Osteocyte (in vitro differentiated cells): ENCODE data around the gene RNU6-7. TPM values are rescaled to one million over a fixed set of nuclear protein-coding genes. Genes with fewer than 3 reads are reported as not detected.

Experiments used
- DNase-seq: peaks from one replicate; pipeline ENCODE4 v3.0.0; 2021; ENCODE audit warnings: mixed read lengths; ENCODE audit not compliant: unreplicated experiment; ENCODE audit errors: extremely low spot score
- H3K27ac Mint-ChIP-seq: one replicate; pipeline ENCODE4 v1.8.0; 2021; ENCODE audit warnings: mild to moderate bottlenecking, mixed read lengths; ENCODE audit not compliant: unreplicated experiment
- H3K27me3 Mint-ChIP-seq: one replicate; pipeline ENCODE4 v1.8.0; 2021; ENCODE audit warnings: mixed read lengths; ENCODE audit not compliant: unreplicated experiment
- H3K36me3 Mint-ChIP-seq: one replicate; pipeline ENCODE4 v1.8.0; 2021; ENCODE audit warnings: mixed read lengths; ENCODE audit not compliant: unreplicated experiment
- H3K4me1 Mint-ChIP-seq: one replicate; pipeline ENCODE4 v1.8.0; 2021; ENCODE audit warnings: mixed read lengths; ENCODE audit not compliant: unreplicated experiment
- H3K4me3 Mint-ChIP-seq: one replicate; pipeline ENCODE4 v1.8.0; 2021; ENCODE audit warnings: mild to moderate bottlenecking, moderate library complexity, mixed read lengths; ENCODE audit not compliant: unreplicated experiment
- H3K9me3 Mint-ChIP-seq: one replicate; pipeline ENCODE4 v1.8.0; 2021; ENCODE audit warnings: mixed read lengths; ENCODE audit not compliant: unreplicated experiment
- total RNA-seq: library from RNA; stranded (reverse); gene quantifications from 2 replicates; pipeline ENCODE4 v1.2.1, GENCODE V29; 2021
- TF ChIP-seq, protein P1 (sequence below): fragments of 200-600 bp; sonication (generic); IDR thresholded peaks from 2 replicates; pipeline ENCODE4 v1.5.0; 2021; ENCODE audit warnings: antibody characterized with exemption, mild to moderate bottlenecking, moderate library complexity

Gene RNU6-7
- total RNA-seq, 1 donor from 2014 or later: not detected

GRCh38 chr14:32203928-32204357, 2.1 kb downstream of the RNU6-7 start:
- Mint-ChIP-seq H3K36me3 (peaks cover 2% of the 10 kb centered on the region), H3K4me3 (peak overlapping the region; percentile 88), H3K4me1 (peaks cover 27% of the 10 kb centered on the region), H3K27ac (peak overlapping the region; percentile 99), H3K9me3 (no peaks in the 10 kb centered on the region), H3K27me3 (peaks cover 26% of the 10 kb centered on the region)
- TF ChIP-seq, protein P1, sequence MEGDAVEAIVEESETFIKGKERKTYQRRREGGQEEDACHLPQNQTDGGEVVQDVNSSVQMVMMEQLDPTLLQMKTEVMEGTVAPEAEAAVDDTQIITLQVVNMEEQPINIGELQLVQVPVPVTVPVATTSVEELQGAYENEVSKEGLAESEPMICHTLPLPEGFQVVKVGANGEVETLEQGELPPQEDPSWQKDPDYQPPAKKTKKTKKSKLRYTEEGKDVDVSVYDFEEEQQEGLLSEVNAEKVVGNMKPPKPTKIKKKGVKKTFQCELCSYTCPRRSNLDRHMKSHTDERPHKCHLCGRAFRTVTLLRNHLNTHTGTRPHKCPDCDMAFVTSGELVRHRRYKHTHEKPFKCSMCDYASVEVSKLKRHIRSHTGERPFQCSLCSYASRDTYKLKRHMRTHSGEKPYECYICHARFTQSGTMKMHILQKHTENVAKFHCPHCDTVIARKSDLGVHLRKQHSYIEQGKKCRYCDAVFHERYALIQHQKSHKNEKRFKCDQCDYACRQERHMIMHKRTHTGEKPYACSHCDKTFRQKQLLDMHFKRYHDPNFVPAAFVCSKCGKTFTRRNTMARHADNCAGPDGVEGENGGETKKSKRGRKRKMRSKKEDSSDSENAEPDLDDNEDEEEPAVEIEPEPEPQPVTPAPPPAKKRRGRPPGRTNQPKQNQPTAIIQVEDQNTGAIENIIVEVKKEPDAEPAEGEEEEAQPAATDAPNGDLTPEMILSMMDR: no peak
- DNase-seq: no peak

GRCh38 chr14:32205554-32205953, 3.7 kb downstream of the RNU6-7 start:
- Mint-ChIP-seq H3K36me3 (peaks cover 2% of the 10 kb centered on the region), H3K4me1 (peaks cover 27% of the 10 kb centered on the region), H3K4me3 (no peak overlapping the region), H3K27ac (no peak overlapping the region), H3K27me3 (peaks cover 33% of the 10 kb centered on the region), H3K9me3 (no peaks in the 10 kb centered on the region)
- DNase-seq: no peak
- TF ChIP-seq, protein P1: no peak

DNA sequence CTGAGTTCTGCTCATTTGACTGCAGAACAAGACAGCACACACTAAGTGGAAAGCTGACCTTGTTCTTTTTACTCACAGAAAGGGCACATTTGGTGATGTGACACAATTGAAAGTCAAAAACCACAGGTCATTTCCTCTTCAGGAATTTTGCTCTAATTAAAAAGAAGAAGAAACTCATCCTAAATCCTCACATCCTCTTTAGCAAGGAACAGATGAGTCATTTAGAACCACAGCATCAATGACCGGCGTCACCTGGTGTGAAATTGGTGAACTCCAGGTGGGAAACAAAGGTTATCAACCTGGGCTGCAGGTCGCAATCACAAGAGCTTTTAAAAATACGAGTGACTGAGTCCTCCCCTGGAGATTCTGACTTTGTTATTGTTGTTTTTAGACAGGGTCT, 4.1 kb downstream of the RNU6-7 start:
- Mint-ChIP-seq H3K9me3 (no peaks in the 10 kb centered on the region), H3K36me3 (peaks cover 2% of the 10 kb centered on the region), H3K4me3 (no peak overlapping the region), H3K27me3 (peaks cover 33% of the 10 kb centered on the region), H3K4me1 (peaks cover 25% of the 10 kb centered on the region), H3K27ac (no peak overlapping the region)
- no peak for DNase-seq
- TF ChIP-seq, protein P1: no peak

DNA sequence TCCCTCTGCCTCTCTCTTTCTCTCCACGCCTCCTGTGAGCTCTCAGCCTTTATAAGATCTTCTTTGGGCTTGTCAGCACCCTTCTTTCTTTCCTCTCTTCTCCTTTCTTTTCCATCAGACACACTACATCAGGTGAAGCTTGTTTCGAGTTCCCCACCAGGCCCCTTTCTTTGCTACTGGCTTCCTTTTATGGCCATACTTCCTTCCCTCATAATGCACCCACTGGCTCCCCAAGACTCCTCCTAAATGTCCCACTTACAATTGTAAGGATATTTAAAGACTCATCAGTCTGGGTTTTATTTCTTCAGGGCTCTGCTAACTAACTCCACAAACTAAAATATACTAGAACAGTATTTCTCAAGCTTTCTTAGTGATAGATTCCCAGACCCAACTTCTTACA, 4.7 kb downstream of the RNU6-7 start:
- TF ChIP-seq, protein P1: no peak
- no peak overlapping the region for H3K27ac Mint-ChIP-seq
- no peaks in the 10 kb centered on the region for H3K9me3 Mint-ChIP-seq
- peaks cover 33% of the 10 kb centered on the region for H3K27me3 Mint-ChIP-seq
- H3K4me1 Mint-ChIP-seq: peaks cover 20% of the 10 kb centered on the region
- H3K36me3 Mint-ChIP-seq: peaks cover 2% of the 10 kb centered on the region
- no peak overlapping the region for H3K4me3 Mint-ChIP-seq
- DNase-seq: no peak

- DNase-seq: no peak
- H3K27me3 Mint-ChIP-seq: peaks cover 33% of the 10 kb centered on the region
- H3K4me3 Mint-ChIP-seq: no peak overlapping the region
- H3K27ac Mint-ChIP-seq: no peak overlapping the region
- no peaks in the 10 kb centered on the region for H3K9me3 Mint-ChIP-seq
- peaks cover 2% of the 10 kb centered on the region for H3K36me3 Mint-ChIP-seq
- peaks cover 6% of the 10 kb centered on the region for H3K4me1 Mint-ChIP-seq
- TF ChIP-seq, protein P1: no peak
Measured at GRCh38 chr14:32208490-32208889, 6.6 kb downstream of the RNU6-7 start.
